Osteoblast (primary cell): ENCODE data around the gene C18orf63. TPM values are rescaled to one million over a fixed set of nuclear protein-coding genes. Genes with fewer than 3 reads are reported as not detected.
A peak's percentile ranks its signal among the peaks of the same experiment; 100 is the strongest.

ENCODE experiments used
- DNase-seq: peaks from one replicate; pipeline ENCODE4 v3.0.0; 2011; ENCODE audit warnings: low spot score, mixed read lengths; ENCODE audit not compliant: insufficient read length; ENCODE audit errors: missing footprints
- H2AFZ ChIP-seq: 2 replicates; pipeline ENCODE4 v1.6.0; 2011; ENCODE audit warnings: mild to moderate bottlenecking, low read length
- H3K27ac ChIP-seq: 2 replicates; pipeline ENCODE4 v1.5.1; 2011; ENCODE audit warnings: mild to moderate bottlenecking, low read depth, low read length, moderate library complexity
- H3K27me3 ChIP-seq: 2 replicates; pipeline ENCODE4 v1.6.0; 2012; ENCODE audit warnings: mild to moderate bottlenecking, control low read depth, inconsistent platforms, low read length, moderate library complexity; ENCODE audit not compliant: insufficient read depth
- H3K36me3 ChIP-seq: 2 replicates; pipeline ENCODE4 v1.5.1; 2011; ENCODE audit warnings: mild to moderate bottlenecking, low read length, control low read depth, moderate library complexity; ENCODE audit not compliant: insufficient read depth
- H3K4me1 ChIP-seq: 2 replicates; pipeline ENCODE4 v1.5.1; 2011; ENCODE audit warnings: mild to moderate bottlenecking, low read length, control low read depth, moderate library complexity; ENCODE audit not compliant: insufficient read depth
- H3K4me2 ChIP-seq: 2 replicates; pipeline ENCODE4 v1.6.0; 2011; ENCODE audit warnings: mild to moderate bottlenecking, low read length; ENCODE audit not compliant: insufficient read depth
- H3K4me3 ChIP-seq: fragments of 200-600 bp; sonication (generic); 3 replicates; pipeline ENCODE4 v1.5.1; 2012; ENCODE audit warnings: mild to moderate bottlenecking, low read length, inconsistent platforms; ENCODE audit not compliant: insufficient read depth
- H3K79me2 ChIP-seq: 2 replicates; pipeline ENCODE4 v1.6.0; 2012; ENCODE audit warnings: mild to moderate bottlenecking, low read length, control low read depth, inconsistent platforms; ENCODE audit not compliant: insufficient read depth
- H3K9me3 ChIP-seq: 2 replicates; pipeline ENCODE4 v1.5.1; 2011; ENCODE audit warnings: low read depth, low read length, control low read depth
- H4K20me1 ChIP-seq: 2 replicates; pipeline ENCODE4 v1.6.0; 2012; ENCODE audit warnings: mild to moderate bottlenecking, low read length, control low read depth; ENCODE audit not compliant: insufficient read depth
- total RNA-seq: library from RNA; depleted of rRNA; stranded (reverse); fragments of >200 nt; gene quantifications from 2 replicates; pipeline ENCODE4 v1.2.3, GENCODE V29; 2012
- TF ChIP-seq, protein P1 (sequence below): IDR thresholded peaks from 2 replicates; pipeline ENCODE4 v1.5.1; 2011; ENCODE audit warnings: mild to moderate bottlenecking, low read depth, low read length, moderate library complexity; ENCODE audit errors: extremely low read depth

C18orf63 gene
- total RNA-seq, 1 donor, result not detected

DNA sequence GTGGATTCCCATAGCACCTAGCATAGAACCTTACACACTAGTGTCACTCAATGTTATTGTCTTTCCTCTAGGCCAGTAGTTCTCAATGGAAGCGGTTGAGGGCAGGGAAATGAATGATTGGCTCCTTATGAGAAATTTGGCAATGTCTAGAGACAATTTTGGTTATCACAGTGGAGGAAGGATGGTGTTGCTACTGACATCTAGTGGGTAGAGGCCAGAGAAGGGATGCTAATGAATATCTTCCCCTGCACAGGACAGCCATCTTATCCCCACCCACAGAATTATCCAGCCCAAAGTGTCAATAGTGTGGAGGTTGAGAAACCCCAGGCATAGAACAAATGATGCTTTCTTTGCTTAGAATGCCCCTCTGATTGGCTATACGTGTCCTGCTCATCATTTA is 15.8 kb downstream of the C18orf63 start:
- no peak overlapping the region for H3K27ac ChIP-seq
- no peaks in the 10 kb centered on the region for H3K36me3 ChIP-seq
- H3K79me2 ChIP-seq, result no peaks in the 10 kb centered on the region
- no peak overlapping the region for H3K4me3 ChIP-seq
- H2AFZ ChIP-seq, result no peak overlapping the region
- H3K27me3 ChIP-seq, result no peaks in the 10 kb centered on the region
- H3K9me3 ChIP-seq, result no peaks in the 10 kb centered on the region
- H3K4me2 ChIP-seq, result no peak overlapping the region
- no peaks in the 10 kb centered on the region for H3K4me1 ChIP-seq
- DNase-seq, result no peak
- H4K20me1 ChIP-seq, result no peaks in the 10 kb centered on the region
- TF ChIP-seq, protein P1, sequence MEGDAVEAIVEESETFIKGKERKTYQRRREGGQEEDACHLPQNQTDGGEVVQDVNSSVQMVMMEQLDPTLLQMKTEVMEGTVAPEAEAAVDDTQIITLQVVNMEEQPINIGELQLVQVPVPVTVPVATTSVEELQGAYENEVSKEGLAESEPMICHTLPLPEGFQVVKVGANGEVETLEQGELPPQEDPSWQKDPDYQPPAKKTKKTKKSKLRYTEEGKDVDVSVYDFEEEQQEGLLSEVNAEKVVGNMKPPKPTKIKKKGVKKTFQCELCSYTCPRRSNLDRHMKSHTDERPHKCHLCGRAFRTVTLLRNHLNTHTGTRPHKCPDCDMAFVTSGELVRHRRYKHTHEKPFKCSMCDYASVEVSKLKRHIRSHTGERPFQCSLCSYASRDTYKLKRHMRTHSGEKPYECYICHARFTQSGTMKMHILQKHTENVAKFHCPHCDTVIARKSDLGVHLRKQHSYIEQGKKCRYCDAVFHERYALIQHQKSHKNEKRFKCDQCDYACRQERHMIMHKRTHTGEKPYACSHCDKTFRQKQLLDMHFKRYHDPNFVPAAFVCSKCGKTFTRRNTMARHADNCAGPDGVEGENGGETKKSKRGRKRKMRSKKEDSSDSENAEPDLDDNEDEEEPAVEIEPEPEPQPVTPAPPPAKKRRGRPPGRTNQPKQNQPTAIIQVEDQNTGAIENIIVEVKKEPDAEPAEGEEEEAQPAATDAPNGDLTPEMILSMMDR, result peak; percentile 61

DNA sequence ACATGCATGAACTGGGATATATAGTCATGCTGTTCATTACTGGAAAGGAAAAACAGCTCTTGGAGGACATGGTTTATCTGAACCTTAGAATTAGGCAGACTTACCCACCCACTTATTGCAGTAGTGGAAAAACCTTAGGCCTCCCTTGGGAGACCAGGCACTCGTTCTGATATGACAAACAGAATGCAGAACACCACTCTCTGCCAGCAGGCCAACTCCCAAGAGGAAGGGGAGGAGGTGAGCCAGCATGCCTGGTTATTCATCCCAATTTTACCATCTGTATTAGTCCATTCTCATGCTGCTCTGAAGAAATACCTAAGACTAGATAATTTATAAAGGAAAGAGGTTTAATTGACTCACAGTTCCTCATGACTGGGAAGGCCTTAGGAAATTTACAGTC is 17.5 kb downstream of the C18orf63 start:
- no peak overlapping the region for H3K27ac ChIP-seq
- DNase-seq, result no peak

DNA sequence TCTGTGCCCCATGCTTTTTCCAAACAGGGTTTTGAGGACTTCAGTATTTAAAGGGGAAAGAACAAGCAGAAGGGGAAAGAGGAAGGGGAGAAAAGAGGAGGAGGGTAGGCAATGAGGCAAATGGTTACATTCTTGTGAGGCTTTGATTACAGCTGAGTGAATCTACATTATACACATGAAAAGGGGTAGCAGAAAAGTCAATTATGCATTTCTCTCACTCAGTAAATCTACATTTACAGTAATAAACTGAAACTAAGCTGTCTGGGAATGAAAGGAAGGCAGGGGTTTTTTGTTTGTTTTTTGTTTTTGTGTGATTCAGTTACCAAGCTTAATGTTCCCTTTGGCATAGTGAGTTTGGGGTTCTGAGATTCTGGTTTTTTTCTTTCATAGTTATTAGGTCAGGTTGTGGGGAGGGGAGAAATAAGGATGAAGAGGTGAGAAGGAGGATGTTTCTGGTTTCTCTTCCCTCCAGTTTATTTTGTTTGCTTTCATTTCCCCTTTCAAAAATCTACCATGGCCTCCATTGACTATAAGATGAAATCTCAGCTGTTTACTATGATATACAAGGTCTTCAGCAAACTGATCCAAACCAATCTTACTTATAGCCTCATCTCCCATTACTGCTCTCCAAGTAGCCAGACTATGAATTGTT is 18.7 kb downstream of the C18orf63 start:
- H2AFZ ChIP-seq, result no peak overlapping the region
- TF ChIP-seq, protein P1, result no peak
- no peaks in the 10 kb centered on the region for H4K20me1 ChIP-seq
- H3K4me1 ChIP-seq, result no peaks in the 10 kb centered on the region
- no peaks in the 10 kb centered on the region for H3K36me3 ChIP-seq
- H3K79me2 ChIP-seq, result no peaks in the 10 kb centered on the region
- no peak overlapping the region for H3K4me2 ChIP-seq
- no peak overlapping the region for H3K4me3 ChIP-seq
- no peaks in the 10 kb centered on the region for H3K9me3 ChIP-seq
- no peak overlapping the region for H3K27ac ChIP-seq
- no peaks in the 10 kb centered on the region for H3K27me3 ChIP-seq
- no peak for DNase-seq

More for the DNA sequence above, 17.5 kb downstream of the C18orf63 start:
- no peak overlapping the region for H3K4me3 ChIP-seq
- no peaks in the 10 kb centered on the region for H3K79me2 ChIP-seq
- H4K20me1 ChIP-seq, result no peaks in the 10 kb centered on the region
- H3K9me3 ChIP-seq, result no peaks in the 10 kb centered on the region
- no peaks in the 10 kb centered on the region for H3K36me3 ChIP-seq
- H3K27me3 ChIP-seq, result no peaks in the 10 kb centered on the region
- no peak overlapping the region for H2AFZ ChIP-seq
- no peaks in the 10 kb centered on the region for H3K4me1 ChIP-seq
- TF ChIP-seq, protein P1, result no peak
- H3K4me2 ChIP-seq, result no peak overlapping the region

DNA sequence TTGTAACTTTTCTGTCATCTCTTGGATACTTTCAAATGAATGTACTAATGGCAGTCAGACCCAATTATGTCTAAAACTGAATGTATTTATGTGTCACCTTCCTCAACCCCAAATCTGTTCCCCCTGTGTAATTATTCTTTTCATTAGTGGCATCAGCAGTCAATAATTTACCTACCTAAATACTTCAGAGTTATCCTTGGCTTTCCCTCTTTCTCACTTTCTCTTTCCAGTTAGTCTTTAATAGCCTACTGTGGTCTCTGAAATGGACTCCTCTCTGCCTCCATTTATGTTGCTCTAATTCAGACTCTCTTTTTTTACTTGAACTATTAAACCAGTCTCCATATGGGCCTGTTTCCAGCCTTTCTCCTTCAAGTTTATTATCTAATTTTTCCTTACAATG is 21.0 kb downstream of the C18orf63 start:
- DNase-seq, result no peak
- Histone ChIP-seq H3K9me3 (no peaks in the 10 kb centered on the region), H3K36me3 (no peaks in the 10 kb centered on the region), H4K20me1 (no peaks in the 10 kb centered on the region), H3K4me1 (no peaks in the 10 kb centered on the region), H3K27me3 (no peaks in the 10 kb centered on the region), H3K4me2 (no peak overlapping the region), H3K27ac (no peak overlapping the region), H3K4me3 (no peak overlapping the region), H2AFZ (no peak overlapping the region), H3K79me2 (no peaks in the 10 kb centered on the region)
- TF ChIP-seq, protein P1, result no peak
